GM12874 (cell line): ENCODE data around the gene NPS.

Source experiments
- TF ChIP-seq, protein P1 (sequence below): IDR thresholded peaks from 2 replicates; pipeline ENCODE4 v1.5.1; 2011; ENCODE audit warnings: low read depth, mild to moderate bottlenecking, control low read depth, low read length, moderate library complexity; ENCODE audit not compliant: insufficient read depth

The NPS gene

DNA sequence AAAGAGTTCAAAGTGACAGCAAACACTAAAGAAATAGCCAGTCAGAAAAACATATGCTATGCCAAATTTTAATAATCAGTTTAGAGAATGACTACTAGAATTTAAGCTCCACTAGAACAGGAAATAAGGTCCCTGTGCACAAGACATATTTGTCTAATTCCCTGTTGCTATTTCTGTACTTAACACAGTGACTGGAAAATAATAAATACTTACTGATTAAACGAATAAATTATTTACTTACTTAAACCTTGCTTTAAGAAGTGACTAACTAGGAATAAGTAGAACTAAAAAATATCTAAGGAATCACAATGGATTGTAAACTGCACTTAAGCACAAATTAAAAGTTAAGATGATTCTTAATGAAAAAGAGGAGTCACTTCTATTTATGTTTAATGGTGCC lies 22.3 kb downstream of the NPS start:
- TF ChIP-seq, protein P1, sequence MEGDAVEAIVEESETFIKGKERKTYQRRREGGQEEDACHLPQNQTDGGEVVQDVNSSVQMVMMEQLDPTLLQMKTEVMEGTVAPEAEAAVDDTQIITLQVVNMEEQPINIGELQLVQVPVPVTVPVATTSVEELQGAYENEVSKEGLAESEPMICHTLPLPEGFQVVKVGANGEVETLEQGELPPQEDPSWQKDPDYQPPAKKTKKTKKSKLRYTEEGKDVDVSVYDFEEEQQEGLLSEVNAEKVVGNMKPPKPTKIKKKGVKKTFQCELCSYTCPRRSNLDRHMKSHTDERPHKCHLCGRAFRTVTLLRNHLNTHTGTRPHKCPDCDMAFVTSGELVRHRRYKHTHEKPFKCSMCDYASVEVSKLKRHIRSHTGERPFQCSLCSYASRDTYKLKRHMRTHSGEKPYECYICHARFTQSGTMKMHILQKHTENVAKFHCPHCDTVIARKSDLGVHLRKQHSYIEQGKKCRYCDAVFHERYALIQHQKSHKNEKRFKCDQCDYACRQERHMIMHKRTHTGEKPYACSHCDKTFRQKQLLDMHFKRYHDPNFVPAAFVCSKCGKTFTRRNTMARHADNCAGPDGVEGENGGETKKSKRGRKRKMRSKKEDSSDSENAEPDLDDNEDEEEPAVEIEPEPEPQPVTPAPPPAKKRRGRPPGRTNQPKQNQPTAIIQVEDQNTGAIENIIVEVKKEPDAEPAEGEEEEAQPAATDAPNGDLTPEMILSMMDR: no peak

DNA sequence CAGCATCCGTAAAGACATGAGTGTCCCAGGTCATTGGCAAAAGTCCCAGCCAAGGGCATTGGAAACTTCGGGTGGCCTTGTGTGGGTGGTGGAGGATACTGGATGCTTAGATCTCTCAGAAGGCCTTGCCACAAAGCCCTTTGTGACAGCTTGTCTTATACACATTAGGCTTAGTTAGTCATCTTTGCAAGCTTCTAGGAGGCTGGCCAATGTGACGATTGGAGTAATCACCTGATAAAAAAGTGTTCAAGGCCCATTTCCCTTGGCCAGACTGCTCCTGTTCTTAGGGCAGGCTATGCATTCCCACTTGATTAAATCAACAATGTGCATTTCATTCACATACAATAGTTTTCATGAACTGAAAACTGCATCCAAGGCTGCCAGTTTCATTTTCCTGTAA lies 26.9 kb downstream of the NPS start:
- TF ChIP-seq, protein P1: no peak

DNA sequence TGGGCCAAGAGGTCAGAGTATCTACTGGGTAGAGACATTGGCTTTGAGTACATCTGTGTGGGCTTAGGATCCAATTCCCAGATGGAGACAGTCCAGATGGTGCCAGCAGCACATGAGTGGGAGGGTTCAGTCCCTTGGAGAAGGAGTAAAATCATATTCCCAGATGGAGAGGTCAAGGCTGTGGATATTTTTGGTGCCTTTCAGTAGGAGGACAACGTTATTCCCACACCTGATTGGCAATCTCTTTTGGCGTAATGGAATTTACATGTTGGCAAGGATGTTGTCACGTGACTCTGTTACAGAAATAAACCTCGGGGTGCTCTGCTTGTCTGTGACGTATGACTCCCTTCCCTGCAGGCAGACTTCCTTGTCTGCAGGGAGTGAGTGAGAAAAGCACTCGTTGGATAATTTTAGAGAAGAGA lies 27.6 kb downstream of the NPS start:
- TF ChIP-seq, protein P1: no peak

DNA sequence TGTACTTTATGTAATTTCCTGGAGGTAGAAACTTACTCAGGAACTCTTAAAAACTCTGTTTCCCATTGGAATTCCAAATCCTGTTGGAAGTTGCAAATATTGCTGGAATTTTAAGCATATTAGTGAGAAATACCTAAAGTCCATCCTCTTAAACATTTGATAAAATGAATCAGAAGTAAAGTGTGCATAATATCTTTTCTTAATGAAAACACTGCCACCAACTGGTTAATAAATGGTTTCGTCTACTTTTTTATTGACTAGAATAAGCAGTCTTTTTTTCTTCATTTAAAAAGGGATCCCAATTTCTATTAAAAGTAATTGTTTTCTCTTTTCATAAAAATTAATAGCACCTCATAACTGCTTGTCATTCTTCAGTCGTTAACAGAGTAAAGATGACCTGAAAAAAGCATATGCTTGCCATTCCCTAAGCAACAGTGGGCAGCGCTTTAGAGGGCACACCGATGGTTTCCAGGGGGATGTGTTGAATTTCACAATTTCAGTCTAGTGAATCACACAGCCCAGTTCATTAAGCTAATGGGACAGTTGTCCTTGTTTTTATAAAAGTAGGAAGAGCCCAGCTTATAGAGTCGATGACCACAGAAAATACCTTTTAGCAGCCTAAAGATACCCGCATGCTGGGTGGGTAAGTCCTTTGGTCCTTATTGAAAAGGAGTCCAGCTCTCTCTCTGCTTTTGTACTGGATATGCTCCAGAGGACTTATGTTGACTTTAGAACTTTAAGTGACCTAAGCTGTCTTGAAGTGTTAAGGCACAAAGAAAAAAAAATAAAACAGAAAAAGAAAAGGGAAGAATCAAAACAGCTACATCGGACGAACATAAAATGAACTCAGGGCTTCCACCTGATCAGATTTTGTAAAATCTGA lies 28.5 kb downstream of the NPS start:
- TF ChIP-seq, protein P1: no peak

DNA sequence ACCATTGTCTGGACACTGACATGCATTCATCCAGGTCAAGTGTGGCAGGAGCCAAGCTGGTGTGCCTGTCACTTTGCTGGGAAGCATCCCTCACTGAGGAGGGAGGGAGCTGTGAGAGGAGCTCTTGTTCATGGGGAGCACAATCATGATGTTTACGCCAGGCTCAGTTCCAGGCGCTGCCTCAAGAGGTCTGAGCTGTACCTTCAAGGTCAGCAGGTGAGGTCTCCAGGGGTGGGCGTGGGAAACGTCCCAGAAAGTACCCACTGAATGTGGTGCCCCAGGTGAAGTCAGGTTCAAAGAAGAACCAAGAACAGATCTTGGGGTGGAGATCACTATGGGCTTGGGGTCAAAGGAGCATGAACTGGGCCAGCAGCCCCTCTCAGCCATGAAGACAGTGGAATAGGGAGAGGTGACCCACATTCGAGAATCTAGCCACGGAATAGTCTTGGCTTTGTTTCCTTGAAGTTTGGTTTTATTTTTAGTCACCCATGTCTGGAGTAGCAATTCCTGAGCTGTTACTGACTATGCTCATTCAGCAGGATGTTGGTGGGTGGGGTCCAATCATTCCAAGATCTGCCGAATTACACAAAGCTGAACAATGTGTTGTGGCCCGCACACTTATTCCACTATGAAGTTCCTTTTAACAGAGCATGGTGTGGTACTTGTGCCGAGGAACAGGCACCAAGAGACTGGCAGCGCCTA lies 29.3 kb downstream of the NPS start:
- TF ChIP-seq, protein P1: no peak

DNA sequence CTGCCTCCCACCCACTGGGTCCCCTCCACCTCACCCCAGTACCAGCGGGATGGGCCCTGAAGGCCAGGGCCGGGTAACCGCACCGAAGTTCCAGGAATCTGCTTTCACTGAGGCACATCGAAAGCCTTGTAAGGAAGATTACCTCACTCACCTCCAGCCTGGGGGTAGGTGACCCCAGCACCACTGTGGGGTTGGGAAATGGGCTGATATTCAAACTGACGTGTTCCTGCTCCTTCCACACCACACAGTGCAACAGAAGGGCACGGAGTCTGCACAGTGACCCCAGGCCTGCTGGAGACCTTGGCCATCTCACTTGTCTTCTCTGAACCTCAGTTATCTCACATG lies 29.8 kb downstream of the NPS start:
- TF ChIP-seq, protein P1: no peak

DNA sequence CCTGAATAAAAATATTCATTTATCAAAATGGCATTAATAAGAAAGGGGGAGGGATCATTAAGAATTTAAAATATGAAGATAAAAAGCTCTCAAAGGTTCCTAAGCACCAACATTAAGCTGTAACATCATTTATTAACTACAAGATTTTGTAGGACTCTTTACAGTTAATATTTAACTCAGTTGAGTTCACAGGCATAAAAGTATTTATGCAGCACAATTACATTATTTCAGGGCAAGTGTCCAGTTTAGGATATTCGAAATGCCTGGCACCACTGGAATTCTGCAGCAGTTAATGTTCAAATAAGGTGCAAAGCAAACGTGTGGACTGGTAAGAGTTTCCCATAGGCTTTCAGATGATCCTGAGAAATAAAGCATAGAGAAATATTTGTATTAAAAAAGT lies 30.5 kb downstream of the NPS start:
- TF ChIP-seq, protein P1: no peak
